NB4 (cell line): ENCODE measurements around the gene AGFG2.

Experiments used
- DNase-seq: peaks from one replicate; pipeline ENCODE4 v3.0.0; 2010; ENCODE audit warnings: low read depth
- H3K4me3 ChIP-seq: one replicate; pipeline ENCODE4 v1.5.1; 2011; ENCODE audit warnings: mild to moderate bottlenecking, low read depth, low read length, moderate library complexity
- MYC ChIP-seq: IDR thresholded peaks from 2 replicates; pipeline ENCODE4 v1.6.1; 2011; ENCODE audit warnings: low read depth, low read length
- POLR2A ChIP-seq: IDR thresholded peaks from 2 replicates; pipeline ENCODE4 v1.6.1; 2011; ENCODE audit warnings: mild to moderate bottlenecking; ENCODE audit not compliant: insufficient read length; ENCODE audit errors: extremely low read depth
- TF ChIP-seq, protein P1 (sequence below): IDR thresholded peaks from 2 replicates; pipeline ENCODE4 v1.6.1; 2011; ENCODE audit warnings: low read depth, low read length
- TF ChIP-seq, protein P2 (sequence below): IDR thresholded peaks from one replicate; pipeline ENCODE4 v1.5.1; 2012; ENCODE audit warnings: low read depth, low read length

AGFG2 gene

DNA sequence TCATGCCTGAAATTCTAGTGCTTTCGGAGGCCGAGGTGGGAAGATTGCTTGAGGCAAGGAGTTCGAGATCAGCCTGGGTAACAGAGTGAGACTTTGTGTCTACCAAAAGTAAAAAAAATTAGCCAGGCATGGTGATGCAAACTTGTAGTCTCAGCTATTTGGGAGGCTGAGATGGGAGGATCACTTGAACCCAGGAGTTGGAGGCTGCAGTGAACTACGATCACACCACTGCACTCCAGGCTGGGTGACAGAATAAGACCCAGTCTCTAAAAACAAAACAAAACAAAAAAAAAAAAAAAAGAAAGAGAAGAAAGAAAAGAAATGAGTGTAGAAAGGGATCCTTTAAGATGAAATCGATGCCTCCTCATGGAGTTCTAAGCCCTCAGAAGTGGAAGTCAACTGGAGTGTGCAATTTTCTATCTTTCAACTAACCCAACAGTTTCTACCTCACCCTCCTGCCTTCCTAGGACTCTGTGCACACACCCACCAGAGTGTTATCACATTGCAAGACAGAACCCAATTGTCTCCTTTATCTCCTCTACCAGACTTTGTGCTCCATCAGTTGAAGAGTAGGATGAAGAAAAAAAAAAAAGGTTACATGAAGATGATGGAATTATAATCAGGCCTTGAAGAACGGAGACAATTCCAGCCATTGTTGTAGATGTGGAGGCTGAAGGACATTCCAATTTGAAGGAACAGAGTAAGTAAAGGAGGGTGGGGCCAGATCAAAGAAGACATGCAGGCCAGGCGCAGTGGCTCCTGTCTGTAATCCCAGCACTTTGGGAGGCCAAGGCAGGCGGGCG is 28.4 kb upstream of the AGFG2 start:
- H3K4me3 ChIP-seq, result no peak overlapping the region
- DNase-seq, result no peak
- TF ChIP-seq, protein P1, sequence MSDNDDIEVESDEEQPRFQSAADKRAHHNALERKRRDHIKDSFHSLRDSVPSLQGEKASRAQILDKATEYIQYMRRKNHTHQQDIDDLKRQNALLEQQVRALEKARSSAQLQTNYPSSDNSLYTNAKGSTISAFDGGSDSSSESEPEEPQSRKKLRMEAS, result no peak
- no peak for TF ChIP-seq POLR2A
- TF ChIP-seq, protein P2, sequence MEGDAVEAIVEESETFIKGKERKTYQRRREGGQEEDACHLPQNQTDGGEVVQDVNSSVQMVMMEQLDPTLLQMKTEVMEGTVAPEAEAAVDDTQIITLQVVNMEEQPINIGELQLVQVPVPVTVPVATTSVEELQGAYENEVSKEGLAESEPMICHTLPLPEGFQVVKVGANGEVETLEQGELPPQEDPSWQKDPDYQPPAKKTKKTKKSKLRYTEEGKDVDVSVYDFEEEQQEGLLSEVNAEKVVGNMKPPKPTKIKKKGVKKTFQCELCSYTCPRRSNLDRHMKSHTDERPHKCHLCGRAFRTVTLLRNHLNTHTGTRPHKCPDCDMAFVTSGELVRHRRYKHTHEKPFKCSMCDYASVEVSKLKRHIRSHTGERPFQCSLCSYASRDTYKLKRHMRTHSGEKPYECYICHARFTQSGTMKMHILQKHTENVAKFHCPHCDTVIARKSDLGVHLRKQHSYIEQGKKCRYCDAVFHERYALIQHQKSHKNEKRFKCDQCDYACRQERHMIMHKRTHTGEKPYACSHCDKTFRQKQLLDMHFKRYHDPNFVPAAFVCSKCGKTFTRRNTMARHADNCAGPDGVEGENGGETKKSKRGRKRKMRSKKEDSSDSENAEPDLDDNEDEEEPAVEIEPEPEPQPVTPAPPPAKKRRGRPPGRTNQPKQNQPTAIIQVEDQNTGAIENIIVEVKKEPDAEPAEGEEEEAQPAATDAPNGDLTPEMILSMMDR, result no peak
- TF ChIP-seq MYC, result no peak

DNA sequence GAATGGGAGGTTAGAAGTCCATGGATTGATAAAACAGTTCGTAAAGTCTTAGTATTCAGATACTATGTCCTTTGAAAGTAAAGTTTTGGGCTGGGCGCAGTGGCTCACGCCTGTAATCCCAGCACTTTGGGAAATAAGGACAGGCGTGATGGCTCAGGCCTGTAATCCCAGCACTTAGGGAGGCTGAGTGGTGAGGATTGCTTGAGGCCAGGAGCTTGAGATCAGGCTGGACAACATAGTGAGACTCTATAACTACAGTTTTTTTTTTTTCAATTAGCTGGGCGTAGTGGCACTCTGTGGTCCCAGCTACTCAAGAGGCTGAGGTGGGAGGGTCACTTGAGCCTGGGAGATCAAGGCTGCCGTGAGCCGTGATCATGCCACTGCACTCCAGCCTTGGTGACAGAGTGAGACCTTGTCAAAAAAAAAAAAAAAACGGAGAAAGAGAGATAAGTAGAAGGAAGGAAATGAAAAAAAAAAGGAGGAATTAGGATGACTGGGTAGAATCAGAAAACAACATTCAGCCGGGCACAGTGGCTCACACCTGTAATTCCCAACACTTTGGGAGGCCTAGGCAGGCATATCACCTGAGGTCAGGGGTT is 25.7 kb upstream of the AGFG2 start:
- DNase-seq, result no peak
- TF ChIP-seq POLR2A (no peak), MYC (no peak)
- TF ChIP-seq, protein P2, result no peak

DNA sequence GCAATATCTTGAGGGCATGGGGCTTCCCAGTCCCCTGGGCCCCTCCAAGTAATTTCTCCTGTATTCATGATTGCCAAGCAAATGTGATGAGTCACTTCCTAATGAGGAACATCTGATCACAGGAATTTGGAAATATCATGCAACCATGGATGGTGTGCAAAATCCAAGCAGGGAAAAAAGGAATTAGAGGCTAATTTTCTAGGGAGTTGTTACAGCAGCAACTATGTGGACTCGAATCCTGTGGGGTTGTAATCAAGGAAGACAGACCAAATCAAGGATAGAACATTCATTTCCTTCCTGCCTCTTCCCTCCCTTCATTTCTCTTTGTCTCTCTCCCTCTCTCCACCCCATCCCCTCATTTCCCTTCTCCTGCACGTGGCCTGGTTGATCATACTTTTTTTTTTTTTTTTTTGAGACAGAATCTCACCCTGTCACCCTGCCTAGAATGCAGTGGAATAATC is 23.9 kb upstream of the AGFG2 start:
- TF ChIP-seq POLR2A (no peak), MYC (no peak)
- TF ChIP-seq, protein P2, result no peak
- TF ChIP-seq, protein P1, result no peak
- DNase-seq, result no peak

More for the DNA sequence above, 25.7 kb upstream of the AGFG2 start:
- no peak overlapping the region for H3K4me3 ChIP-seq

DNA sequence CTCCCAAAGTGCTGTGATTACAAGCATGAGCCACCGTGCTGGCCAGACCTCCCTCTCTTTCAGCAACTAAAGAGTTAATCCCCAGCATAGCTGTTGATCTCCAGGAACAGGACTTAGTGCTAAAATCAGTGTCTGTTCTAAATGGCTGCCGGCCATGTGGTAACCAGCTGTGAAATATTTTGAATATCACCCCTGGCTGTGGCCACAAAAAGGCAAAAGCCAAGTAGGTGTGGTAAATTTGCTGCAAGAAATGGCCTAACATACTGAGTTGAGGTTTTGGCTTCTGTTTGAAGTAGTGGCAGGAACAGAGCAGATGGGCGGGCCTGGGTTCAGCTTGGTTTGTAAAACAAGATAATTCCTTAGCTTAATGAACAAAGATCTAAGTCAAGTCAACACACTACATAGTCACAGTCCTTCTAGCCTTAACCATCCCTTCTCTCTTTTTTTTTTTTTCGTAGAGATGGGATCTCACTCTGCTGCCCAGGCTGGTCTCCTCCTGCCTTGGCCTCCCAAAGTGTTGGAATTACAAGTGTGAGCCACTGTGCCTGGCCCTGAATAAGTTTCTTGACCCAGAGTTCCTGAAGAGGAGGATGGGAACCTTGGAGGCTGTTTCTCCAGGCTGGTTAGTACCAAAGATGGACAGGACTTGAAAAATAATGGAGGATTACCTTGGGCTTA is 22.7 kb upstream of the AGFG2 start:
- no peak overlapping the region for H3K4me3 ChIP-seq
- DNase-seq, result no peak
- no peak for TF ChIP-seq MYC
- TF ChIP-seq, protein P1, result no peak
- TF ChIP-seq POLR2A, result no peak
- TF ChIP-seq, protein P2, result no peak

More for the DNA sequence above, 23.9 kb upstream of the AGFG2 start:
- no peak overlapping the region for H3K4me3 ChIP-seq

DNA sequence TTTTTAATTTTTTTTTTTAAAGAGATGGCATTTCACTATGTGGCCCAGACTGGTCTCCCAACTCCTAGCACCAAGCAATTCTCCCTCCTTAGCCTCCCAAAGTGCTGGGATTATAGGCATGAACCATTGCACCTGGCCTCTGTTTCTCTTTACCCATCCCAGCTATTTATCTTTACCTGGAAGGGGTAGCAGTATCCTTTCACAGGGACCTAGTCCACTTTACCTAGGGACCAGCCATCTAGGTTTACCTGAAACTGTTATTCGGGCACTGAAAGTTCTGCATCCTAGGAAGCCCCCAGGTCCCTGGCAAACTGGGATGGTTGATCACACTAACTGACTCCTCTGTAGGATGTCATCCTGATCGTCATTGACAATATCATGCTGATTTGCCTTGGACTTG is 21.7 kb upstream of the AGFG2 start:
- H3K4me3 ChIP-seq, result no peak overlapping the region
- TF ChIP-seq POLR2A, result no peak
- no peak for TF ChIP-seq MYC
- TF ChIP-seq, protein P2, result no peak
- TF ChIP-seq, protein P1, result no peak
- no peak for DNase-seq
